CD14-positive monocyte (primary cell): ENCODE data around the gene MYO15B. TPM values are rescaled to one million over a fixed set of nuclear protein-coding genes. Genes with fewer than 3 reads are reported as not detected.

Experiments used
- DNase-seq, 3 donors: peaks; one replicate each; pipeline ENCODE4 v3.0.0-alpha.2; 2011 to 2022
- H2AFZ ChIP-seq: 2 replicates; pipeline ENCODE4 v1.6.0; 2012; ENCODE audit warnings: mild to moderate bottlenecking, low read depth, low read length, inconsistent platforms; ENCODE audit not compliant: insufficient read depth, poor library complexity, severe bottlenecking
- H3K27ac ChIP-seq, 2 donors: 1 replicate in 1 of 2; 2 replicates in 1 of 2; pipeline ENCODE4 v1.5.1; 2012 to 2013; ENCODE audit warnings: low read length in 2 of 2, control low read depth in 1 of 2, inconsistent platforms in 1 of 2, low read depth in 1 of 2, mild to moderate bottlenecking in 1 of 2
- H3K27me3 ChIP-seq, 2 donors: one replicate each; pipeline versions ENCODE4 v1.6.0 to v1.6.1; 2011 to 2013; ENCODE audit warnings: low read length in 2 of 2; ENCODE audit not compliant: control insufficient read depth in 2 of 2, insufficient read depth in 2 of 2
- H3K36me3 ChIP-seq, 2 donors: replicated peaks in 1 of 2; 1 replicate in 1 of 2; 2 replicates in 1 of 2; pipeline versions ENCODE4 v1.5.1 to v1.6.1; 2012 to 2013; ENCODE audit warnings: low read length in 2 of 2, control low read depth in 1 of 2, inconsistent platforms in 1 of 2, mild to moderate bottlenecking in 1 of 2; ENCODE audit not compliant: insufficient read depth in 2 of 2, control insufficient read depth in 1 of 2
- H3K4me1 ChIP-seq, 2 donors: 1 replicate in 1 of 2; 2 replicates in 1 of 2; pipeline versions ENCODE4 v1.5.1 to v1.6.1; 2012 to 2013; ENCODE audit warnings: low read length in 2 of 2, control low read depth in 1 of 2, inconsistent platforms in 1 of 2, mild to moderate bottlenecking in 1 of 2, moderate library complexity in 1 of 2; ENCODE audit not compliant: insufficient read depth in 2 of 2, control insufficient read depth in 1 of 2
- H3K4me2 ChIP-seq: replicated peaks from 2 replicates; pipeline ENCODE3; 2012; ENCODE audit warnings: low read length, moderate library complexity, mild to moderate bottlenecking; ENCODE audit not compliant: poor library complexity, severe bottlenecking; ENCODE audit errors: extremely low read depth
- H3K4me3 ChIP-seq, 3 experiments: fragments of 200-600 bp in 1 of 3; sonication (generic) in 1 of 3; replicated peaks in 1 of 3; 1 replicate in 2 of 3; 2 replicates in 1 of 3; pipeline ENCODE4 v1.5.1; 2011 to 2013; ENCODE audit warnings: low read length in 3 of 3, mild to moderate bottlenecking in 3 of 3, control low read depth in 2 of 3, low read depth in 2 of 3, inconsistent platforms in 1 of 3, moderate library complexity in 1 of 3
- H3K79me2 ChIP-seq: 2 replicates; pipeline ENCODE4 v1.6.0; 2012; ENCODE audit warnings: mild to moderate bottlenecking, control low read depth, inconsistent platforms, low read length, moderate library complexity; ENCODE audit not compliant: insufficient read depth
- H3K9ac ChIP-seq: 2 replicates; pipeline ENCODE4 v1.6.0; 2017; ENCODE audit warnings: low read length, mild to moderate bottlenecking; ENCODE audit not compliant: insufficient read depth, poor library complexity, severe bottlenecking
- H3K9me3 ChIP-seq, 2 donors: replicated peaks in 1 of 2; 1 replicate in 1 of 2; 2 replicates in 1 of 2; pipeline versions ENCODE4 v1.5.1 to v1.6.1; 2012 to 2013; ENCODE audit warnings: low read length in 2 of 2, control low read depth in 1 of 2; ENCODE audit not compliant: control insufficient read depth in 1 of 2, insufficient read depth in 1 of 2
- H4K20me1 ChIP-seq: 2 replicates; pipeline ENCODE4 v1.6.0; 2012; ENCODE audit warnings: mild to moderate bottlenecking, low read length, control low read depth, moderate library complexity; ENCODE audit not compliant: insufficient read depth
- H3K27ac Mint-ChIP-seq, 7 donors: one replicate each; pipeline ENCODE4 v1.8.0; 2020; ENCODE audit warnings: mild to moderate bottlenecking in 7 of 7, mixed read lengths in 7 of 7, moderate library complexity in 6 of 7, inconsistent platforms in 2 of 7
- H3K27me3 Mint-ChIP-seq, 3 donors: one replicate each; pipeline ENCODE4 v1.8.0; 2021 to 2022; ENCODE audit warnings: low read depth in 3 of 3, mild to moderate bottlenecking in 3 of 3, mixed read lengths in 3 of 3, moderate library complexity in 3 of 3, inconsistent platforms in 1 of 3
- H3K36me3 Mint-ChIP-seq, 2 donors: one replicate each; pipeline ENCODE4 v1.8.0; 2020; ENCODE audit warnings: mixed read lengths in 2 of 2, inconsistent platforms in 1 of 2, mild to moderate bottlenecking in 1 of 2
- H3K4me1 Mint-ChIP-seq: one replicate; pipeline ENCODE4 v1.8.0; 2020; ENCODE audit warnings: mild to moderate bottlenecking, mixed read lengths
- H3K4me3 Mint-ChIP-seq, 2 donors: one replicate each; pipeline ENCODE4 v1.8.0; 2020; ENCODE audit warnings: mild to moderate bottlenecking in 2 of 2, mixed read lengths in 2 of 2, moderate library complexity in 1 of 2
- H3K9me3 Mint-ChIP-seq, 7 donors: one replicate each; pipeline ENCODE4 v1.8.0; 2020 to 2022; ENCODE audit warnings: mixed read lengths in 7 of 7, mild to moderate bottlenecking in 6 of 7, moderate library complexity in 6 of 7, inconsistent platforms in 2 of 7
- WGBS: methylation state at CpG from one replicate; pipeline ENCODE4 v1.1.5; 2013; ENCODE audit warnings: missing lambda C conversion rate; ENCODE audit not compliant: insufficient coverage; 5-methylcytosine and 5-hydroxymethylcytosine counted together
- intact Hi-C, 2 donors: fragments of 100-400 bp; cut with micrococcal nuclease; formaldehyde crosslinking; loops; one replicate each; pipeline versions ENCODE4 v1.15.0 to v1.15.1; 2023
- polyA plus RNA-seq, 3 donors: library from polyadenylated mRNA; depleted of rRNA in 1 of 3; unstranded in 2 of 3; stranded (reverse) in 1 of 3; fragments of 300-500 nt in 2 of 3; fragments of >200 nt in 1 of 3; fragmentation: Illumina TruSeq in 2 of 3; gene quantifications; 1 replicate in 2 of 3; 2 replicates in 1 of 3; pipeline ENCODE4 v1.2.3, GENCODE V29; 2012 to 2021
- TF ChIP-seq, protein P1 (sequence below): fragments of 200-600 bp; IDR thresholded peaks from one replicate; pipeline ENCODE4 v1.8.0; 2022; ENCODE audit warnings: antibody characterized with exemption, mild to moderate bottlenecking

Gene MYO15B
- polyA plus RNA-seq, 3 donors: 0.17 to 596 (median 0.62) TPM

DNA sequence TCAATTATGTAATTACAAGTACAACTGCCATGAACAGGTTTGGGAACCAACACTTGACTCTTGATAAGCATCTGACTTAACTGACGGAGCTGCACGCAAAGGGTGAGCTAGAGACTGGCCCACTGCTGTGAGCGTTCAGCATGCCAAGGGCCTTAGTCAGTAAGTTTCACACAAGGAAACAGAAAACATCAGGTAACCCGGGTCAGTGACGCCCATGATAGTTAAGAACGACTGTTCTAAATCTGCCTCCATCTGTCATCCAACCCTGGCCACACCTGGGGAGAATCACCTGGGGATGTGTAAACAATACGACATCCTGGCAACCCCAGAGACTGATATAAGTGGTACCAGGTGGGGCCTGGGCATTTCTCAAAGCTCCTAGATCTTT, 57.9 kb downstream of the MYO15B start:
- Histone ChIP-seq H3K4me2 (peak overlapping the region; percentile 34), H3K27me3 (no peaks in the 10 kb centered on the region), H3K36me3 (peaks cover 24 to 52% of the 10 kb centered on the region in 2 donors), H3K4me3 (no peak overlapping the region), H3K4me1 (peaks cover 12 to 19% of the 10 kb centered on the region in 2 donors), H4K20me1 (no peaks in the 10 kb centered on the region), H3K27ac (peak overlapping the region in 1 of 2 donors; percentile 56), H3K9me3 (no peaks in the 10 kb centered on the region), H3K79me2 (no peaks in the 10 kb centered on the region), H3K9ac (peak overlapping the region; percentile 36), H2AFZ (no peak overlapping the region)
- peaks cover 30 to 62% of the 10 kb centered on the region in 2 donors for H3K36me3 Mint-ChIP-seq
- DNase-seq: no peak
- peaks cover 0 to 2% (median 0%) of the 10 kb centered on the region in 3 donors for H3K27me3 Mint-ChIP-seq
- peaks cover 0 to 2% (median 0%) of the 10 kb centered on the region in 7 donors for H3K9me3 Mint-ChIP-seq
- WGBS: 47% methylated on average over 4 of the region's 7 CpGs
- H3K4me3 Mint-ChIP-seq: no peak overlapping the region
- peaks cover 22% of the 10 kb centered on the region for H3K4me1 Mint-ChIP-seq
- TF ChIP-seq, protein P1, sequence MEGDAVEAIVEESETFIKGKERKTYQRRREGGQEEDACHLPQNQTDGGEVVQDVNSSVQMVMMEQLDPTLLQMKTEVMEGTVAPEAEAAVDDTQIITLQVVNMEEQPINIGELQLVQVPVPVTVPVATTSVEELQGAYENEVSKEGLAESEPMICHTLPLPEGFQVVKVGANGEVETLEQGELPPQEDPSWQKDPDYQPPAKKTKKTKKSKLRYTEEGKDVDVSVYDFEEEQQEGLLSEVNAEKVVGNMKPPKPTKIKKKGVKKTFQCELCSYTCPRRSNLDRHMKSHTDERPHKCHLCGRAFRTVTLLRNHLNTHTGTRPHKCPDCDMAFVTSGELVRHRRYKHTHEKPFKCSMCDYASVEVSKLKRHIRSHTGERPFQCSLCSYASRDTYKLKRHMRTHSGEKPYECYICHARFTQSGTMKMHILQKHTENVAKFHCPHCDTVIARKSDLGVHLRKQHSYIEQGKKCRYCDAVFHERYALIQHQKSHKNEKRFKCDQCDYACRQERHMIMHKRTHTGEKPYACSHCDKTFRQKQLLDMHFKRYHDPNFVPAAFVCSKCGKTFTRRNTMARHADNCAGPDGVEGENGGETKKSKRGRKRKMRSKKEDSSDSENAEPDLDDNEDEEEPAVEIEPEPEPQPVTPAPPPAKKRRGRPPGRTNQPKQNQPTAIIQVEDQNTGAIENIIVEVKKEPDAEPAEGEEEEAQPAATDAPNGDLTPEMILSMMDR: no peak
- intact Hi-C loops: no loop called here
- H3K27ac Mint-ChIP-seq: peak overlapping the region in 2 of 7 donors; percentile 76 to 79

DNA sequence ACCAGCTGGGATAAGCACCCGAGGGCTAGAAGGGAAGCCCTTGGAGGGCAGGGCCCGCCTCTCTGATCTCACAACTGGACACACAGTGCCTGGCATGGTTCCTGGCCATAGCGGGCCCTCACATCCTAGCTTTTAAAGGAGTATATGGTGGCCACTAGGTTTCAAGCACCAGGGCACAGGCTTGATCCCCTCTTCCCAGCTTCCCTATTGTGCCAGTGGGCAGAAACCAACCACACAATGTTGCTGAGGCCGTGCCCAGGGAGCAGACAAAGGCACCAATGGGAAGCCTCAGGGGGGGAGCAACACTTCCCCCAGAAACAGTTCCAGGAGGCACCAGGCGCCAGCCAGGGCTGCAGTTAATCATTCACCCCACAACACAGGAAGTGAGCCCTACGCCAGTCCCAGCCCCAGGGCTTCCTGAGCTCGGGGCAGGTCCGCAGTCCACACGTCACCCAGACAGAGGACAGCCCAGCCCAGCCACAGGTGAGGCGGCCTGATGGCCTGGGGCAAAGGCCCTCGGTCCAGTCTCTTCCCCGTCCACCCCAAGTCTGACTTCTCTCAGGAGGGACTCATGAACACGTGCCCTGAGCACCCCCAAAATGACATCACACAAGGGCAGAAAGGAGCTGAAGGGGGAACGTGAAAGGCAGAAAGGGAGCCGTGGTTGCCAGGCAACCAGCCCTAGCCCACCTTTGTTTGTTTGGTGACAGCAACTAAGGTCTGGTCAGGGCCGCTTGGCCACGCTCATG, 58.5 kb downstream of the MYO15B start:
- H3K27ac Mint-ChIP-seq: peak overlapping the region; percentile 26 to 88 (median 78)
- H3K4me3 Mint-ChIP-seq: peak overlapping the region in 1 of 2 donors; percentile 78
- peak; percentile 38 to 68 (median 60) for DNase-seq
- no peaks in the 10 kb centered on the region for H3K27me3 ChIP-seq
- peak overlapping the region; percentile 33 for H2AFZ ChIP-seq
- 19% methylated on average over 14 of the region's 17 CpGs for WGBS
- peak overlapping the region in 1 of 3 experiments; percentile 32 for H3K4me3 ChIP-seq
- no peaks in the 10 kb centered on the region for H3K79me2 ChIP-seq
- peak overlapping the region; percentile 36 for H3K9ac ChIP-seq
- H3K27ac ChIP-seq: peak overlapping the region in 1 of 2 donors; percentile 56
- intact Hi-C loops: no loop called here
- no peaks in the 10 kb centered on the region for H4K20me1 ChIP-seq
- peak overlapping the region; percentile 34 for H3K4me2 ChIP-seq
- H3K27me3 Mint-ChIP-seq: peaks cover 0 to 2% (median 2%) of the 10 kb centered on the region in 3 donors
- no peaks in the 10 kb centered on the region for H3K9me3 ChIP-seq
- peaks cover 12 to 19% of the 10 kb centered on the region in 2 donors for H3K4me1 ChIP-seq
- TF ChIP-seq, protein P1: no peak
- peaks cover 22% of the 10 kb centered on the region for H3K4me1 Mint-ChIP-seq
- peaks cover 0 to 2% (median 0%) of the 10 kb centered on the region in 7 donors for H3K9me3 Mint-ChIP-seq
- H3K36me3 Mint-ChIP-seq: peaks cover 35 to 68% of the 10 kb centered on the region in 2 donors
- peaks cover 29 to 52% of the 10 kb centered on the region in 2 donors for H3K36me3 ChIP-seq
